HG03469 (cell line): ENCODE measurements around the gene PRXL2B.

Experiments used
- ATAC-seq: cut with Tn5 transposase; IDR thresholded peaks from one replicate; pipeline ENCODE4 v1.9.1; 2021; ENCODE audit warnings: mild to moderate bottlenecking, moderate library complexity, moderate number of reproducible peaks; ENCODE audit not compliant: unreplicated experiment

Gene PRXL2B

DNA sequence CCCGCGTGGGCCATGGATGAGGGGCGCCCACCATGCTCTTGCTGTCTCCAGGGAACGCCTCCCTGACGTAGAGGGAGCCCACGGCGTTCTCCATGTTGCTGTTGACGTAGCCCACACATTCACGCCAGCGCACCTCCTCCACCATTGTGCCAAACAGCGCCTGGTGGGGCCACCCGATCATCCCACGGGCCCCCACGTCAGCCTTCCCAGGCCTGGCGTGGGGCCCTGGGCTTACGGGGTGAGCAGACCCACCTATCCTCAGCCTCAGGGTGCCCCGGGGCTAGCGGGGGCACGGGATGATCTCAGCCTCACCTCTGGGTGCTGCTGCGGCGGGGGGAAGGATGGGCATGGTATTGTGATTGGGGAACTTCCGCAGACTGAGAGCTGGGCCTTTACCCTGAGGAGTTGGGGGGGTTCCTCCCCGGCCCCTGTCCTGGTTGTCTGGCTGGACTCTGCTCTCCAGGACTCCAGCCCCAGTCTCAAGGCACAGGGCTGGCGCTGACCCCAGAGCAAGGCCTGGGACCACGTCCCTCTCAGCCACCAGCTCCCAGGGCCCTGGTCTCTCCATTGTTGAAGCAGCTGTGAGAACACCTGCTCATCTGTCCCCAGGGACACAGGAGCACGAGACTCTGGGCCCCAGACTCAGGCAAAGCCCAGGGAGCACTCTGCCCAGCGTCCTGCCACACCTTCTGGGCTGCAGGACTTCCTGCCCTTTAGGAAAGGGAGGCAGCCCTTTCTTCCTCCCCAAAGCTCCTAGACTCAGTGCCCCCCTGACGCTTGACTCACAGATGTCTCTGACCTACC, 10.2 kb downstream of the PRXL2B start:
- no peak for ATAC-seq

DNA sequence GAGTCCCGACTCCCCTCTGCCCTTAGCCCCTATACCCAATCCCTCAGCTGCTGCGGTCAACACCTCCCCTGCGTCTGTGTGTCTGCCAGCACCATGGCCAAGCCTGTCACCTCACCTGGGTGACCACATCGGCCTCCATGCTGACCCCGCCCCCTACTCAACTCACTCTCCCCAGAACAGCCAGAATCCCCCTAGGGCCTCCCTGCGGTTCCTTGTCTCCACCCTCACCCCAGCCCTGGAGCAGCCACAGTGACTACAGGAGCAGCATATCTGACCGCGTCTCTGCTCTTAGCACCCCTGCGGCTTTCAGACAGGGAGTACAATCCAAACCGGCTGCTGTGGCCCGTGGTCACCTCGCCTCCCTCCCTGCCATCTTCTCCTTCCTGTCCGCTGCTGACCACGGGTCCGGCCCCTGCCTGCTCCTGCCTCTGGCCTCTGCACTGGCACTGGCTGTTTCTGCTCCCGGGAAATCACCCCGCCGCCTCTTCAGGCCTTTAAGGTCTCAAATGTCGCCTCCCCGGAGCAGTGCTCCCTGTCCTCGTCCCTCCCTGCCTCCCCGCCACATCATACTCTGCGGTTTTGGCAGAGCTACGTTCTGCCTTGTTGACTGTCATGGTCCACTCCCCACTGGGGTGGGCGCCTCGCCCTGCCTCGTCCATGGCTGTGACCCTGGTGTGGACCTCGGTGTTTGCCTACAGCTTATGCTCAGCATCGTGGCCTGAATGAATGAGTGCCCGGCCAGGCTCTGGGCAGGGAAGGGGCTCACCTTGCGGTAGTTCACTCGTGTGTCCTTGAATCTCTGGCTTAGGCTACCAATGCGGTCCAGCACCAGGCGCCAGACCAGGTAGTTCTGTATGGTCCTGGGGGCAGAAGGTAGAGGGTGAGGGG, 11.1 kb downstream of the PRXL2B start:
- no peak for ATAC-seq

DNA sequence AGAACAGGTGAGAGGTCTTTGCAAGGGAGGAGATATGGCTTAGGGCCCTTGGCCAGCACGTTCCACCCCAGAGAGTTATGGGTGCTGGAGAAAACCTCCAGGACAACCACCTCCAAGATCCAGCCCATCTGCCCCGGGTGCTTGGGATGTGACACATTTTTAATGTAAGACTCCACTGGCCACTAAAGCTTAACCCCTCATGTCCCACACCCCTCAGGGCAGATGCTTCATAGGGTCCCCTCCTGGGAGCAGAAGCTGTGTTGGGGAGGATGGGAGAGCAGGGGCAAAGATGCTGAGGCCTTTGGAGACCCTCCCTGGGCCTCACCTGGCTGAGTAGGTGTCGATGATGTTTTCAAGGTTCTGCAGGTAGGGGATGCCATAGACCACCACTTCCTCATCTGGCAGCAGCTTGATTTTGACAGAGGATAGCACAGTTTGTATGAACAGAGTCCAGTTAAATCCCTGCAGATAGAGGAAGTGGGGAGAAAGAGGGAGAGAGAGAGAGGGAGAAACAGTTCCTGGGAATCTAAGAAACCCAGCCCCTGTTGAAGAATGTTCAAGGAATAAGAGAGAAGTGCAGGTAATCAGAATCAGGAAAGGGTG, 11.9 kb downstream of the PRXL2B start:
- ATAC-seq = no peak

- ATAC-seq = no peak
Observed at GRCh38 chr1:2601721-2602303, 15.2 kb downstream of the PRXL2B start.

GRCh38 chr1:2602311-2602835, 15.8 kb downstream of the PRXL2B start:
- ATAC-seq = no peak

DNA sequence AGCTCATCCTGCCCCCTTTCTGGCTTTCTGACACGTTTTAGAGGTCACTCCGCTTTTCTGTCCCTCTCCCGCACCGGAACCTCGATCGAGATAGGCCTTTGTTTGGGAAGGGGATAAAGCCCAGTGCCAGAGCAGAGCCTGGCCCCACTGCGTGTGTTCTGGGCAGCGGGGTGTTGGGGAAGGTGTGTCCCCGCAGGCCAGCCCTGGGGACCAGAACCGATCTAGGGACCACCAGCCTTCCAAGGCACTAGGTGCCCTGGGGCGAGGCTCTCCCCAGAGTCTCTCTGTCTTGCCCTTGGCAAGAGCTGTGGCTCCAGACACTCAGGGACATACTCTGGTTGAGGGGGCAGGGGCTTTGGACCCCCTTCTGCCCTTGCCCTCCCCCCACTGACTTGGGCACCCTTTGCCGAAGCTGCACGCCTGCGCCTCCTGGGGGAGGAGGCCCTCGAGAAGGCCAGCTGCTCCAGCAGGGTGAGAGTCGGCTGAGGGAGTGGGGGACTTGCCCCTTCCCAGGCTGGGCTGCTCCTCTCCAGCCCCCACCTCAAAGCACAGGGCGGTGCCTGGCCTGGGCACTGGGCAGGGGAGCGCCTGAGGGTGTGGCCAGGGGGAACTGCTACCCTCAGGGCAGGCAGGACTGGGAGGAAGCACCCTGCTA, 16.4 kb downstream of the PRXL2B start:
- ATAC-seq = no peak

- ATAC-seq = no peak
Observed at GRCh38 chr1:2603521-2604155, 17.1 kb downstream of the PRXL2B start.

- no peak for ATAC-seq
Observed at GRCh38 chr1:2604156-2604843, 17.7 kb downstream of the PRXL2B start.

- no peak for ATAC-seq
Observed at GRCh38 chr1:2604844-2605508, 18.4 kb downstream of the PRXL2B start.

DNA sequence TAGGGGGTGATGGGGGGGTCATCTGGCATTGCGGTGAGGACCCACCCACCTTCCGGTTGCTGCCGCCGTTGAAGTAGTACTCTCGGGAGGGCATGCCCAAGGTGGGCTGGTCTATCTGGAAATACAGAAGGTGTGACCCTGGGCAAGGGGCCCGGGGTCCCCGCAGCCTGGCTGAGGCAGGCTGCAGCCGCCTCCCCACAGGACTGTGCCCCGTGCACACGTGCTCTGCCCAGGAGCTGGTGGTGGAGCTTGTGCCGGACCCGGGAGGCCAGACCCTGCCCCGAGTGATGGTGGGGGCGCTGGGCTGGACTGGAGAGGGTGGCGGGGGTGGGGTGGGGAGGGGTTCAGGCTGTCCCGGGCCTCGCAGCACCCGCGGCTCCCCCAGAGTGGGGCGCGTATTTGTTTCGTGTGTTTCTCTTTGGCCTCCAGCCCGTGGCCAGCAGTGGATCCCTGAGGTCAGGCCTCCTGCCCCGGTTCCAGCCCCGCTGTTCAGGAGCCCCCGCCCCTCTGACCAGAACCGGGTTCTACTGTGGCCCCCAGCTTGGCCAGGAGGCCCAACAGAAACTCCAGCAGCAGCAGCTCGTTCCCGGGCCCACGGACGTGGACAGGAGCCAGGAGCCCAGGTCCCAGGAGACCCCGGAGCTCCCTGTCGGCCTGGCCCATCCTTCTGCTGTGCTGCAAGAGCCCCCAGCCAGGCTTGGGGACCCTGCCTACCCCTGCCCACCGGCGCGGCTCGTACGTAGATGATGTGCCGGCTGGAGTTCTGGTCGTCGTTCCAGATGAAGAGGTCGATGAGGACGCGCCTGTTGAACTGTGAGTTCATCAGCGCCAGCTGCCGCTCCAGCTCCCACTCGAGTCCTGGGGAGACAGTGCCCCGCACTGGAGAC, 19.2 kb downstream of the PRXL2B start:
- ATAC-seq = no peak

DNA sequence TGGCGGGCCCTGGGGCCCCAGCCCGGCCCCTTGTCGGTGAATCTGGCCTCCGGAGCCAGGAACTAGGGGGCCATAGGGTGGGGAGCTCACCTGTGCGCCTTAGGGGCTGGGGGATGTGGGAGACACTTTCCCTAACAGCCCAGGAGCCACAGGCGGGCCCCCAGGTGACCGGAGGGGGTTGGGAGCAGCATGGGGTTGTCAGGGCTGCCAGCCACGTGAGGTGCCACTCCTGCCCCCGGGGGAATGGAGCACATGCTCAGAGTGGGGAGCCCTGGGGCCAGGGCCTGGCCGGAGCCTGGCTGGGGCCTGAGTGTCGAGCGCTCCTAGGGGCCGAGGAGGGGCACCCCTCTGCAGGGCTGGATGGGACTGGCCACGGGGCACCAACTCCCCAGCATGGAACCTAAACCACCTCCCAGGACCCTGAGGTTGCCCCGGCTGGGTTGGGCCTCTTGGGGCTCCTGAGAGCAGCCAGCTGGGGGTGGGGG, 19.9 kb downstream of the PRXL2B start:
- no peak for ATAC-seq

DNA sequence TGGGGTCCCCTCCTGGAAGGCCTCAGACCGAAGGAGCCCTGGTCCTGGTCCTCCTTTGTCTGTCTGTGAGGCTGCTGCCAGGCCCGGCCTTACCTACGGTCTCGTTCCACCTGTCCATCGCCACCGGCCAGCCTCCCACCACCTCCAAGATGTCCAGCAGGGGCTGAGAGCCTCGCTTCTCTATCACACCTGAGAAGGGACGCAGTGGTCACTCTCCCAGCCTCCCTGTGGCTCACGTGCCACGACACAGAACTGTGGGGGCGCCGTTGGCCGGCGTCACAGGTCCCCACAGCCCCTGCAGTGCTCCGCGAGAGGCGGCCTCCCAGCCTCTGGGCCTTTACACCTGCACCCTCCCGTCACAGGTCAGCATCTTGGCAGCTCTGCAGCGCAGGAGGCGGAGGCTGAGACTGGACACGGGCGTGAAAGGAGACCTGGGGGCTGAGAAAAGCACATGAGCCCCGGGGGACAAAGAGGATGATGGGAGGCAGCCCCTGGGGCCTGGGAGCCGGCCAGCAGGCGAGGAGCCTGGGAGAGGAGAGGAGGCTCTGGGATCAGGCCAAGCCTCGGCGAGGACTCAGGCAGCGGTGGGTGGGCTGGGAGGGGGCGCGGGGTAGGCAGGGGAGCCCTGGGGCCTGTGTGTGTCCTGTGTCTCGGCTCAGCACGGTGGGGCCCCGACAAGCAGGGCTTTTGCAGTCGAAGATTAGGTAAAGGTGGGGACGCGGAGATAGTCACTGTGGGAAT, 20.5 kb downstream of the PRXL2B start:
- no peak for ATAC-seq

DNA sequence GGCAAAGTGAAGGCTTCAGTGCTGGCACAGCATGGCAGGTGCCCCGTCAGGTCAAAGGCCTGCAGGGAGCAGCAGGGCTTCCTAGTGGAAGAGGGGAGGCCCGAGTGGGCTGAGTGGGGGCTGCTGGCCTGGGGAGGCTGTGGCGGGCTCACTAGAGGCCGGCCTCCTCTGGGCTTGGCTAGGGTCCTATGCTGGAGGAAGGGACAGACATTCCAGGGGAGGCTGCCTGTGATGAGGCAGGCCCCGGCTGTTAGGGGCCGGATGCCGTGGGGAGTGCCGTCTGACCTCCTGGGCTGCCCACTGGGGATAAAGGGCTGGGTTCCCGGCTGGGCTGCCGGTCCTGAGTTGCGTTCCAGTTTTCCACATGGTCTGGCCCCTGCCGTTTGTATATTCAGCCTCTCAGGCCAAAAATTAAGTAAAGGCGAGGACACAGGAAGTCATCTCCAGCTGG, 21.1 kb downstream of the PRXL2B start:
- no peak for ATAC-seq

GRCh38 chr1:2609319-2610035, 22.9 kb downstream of the PRXL2B start:
- ATAC-seq = no peak

- no peak for ATAC-seq
Observed at GRCh38 chr1:2610036-2610959, 23.7 kb downstream of the PRXL2B start.
